Activated T-helper 2 cell treated with anti-CD3 and anti-CD28 coated beads, Interferon-gamma antibody, Interleukin-2, Interleukin-4, amounts not matched to agents 10 μg/mL and 5 μg/mL and 100 μg/mL, durations not matched to agents 14 hours and 24 hours and 36 hours (primary cell): Measurements from ENCODE around the gene MOB3A. TPM values are rescaled to one million over a fixed set of nuclear protein-coding genes. Genes with fewer than 3 reads are reported as not detected.
"Not testable (repeated sequence)": the region's sequence is repeated elsewhere in the genome, so short reads cannot be mapped to it uniquely, and the experiment has no call there.

Experiments used
- DNase-seq: peaks from one replicate; pipeline ENCODE4 v3.0.0; 2021; ENCODE audit warnings: low spot score
- H3K27ac Mint-ChIP-seq: one replicate; pipeline ENCODE4 v1.8.0; 2021; ENCODE audit warnings: mixed read lengths
- H3K27me3 Mint-ChIP-seq: one replicate; pipeline ENCODE4 v1.8.0; 2021; ENCODE audit warnings: low read depth, mixed read lengths
- H3K36me3 Mint-ChIP-seq: one replicate; pipeline ENCODE4 v1.8.0; 2021; ENCODE audit warnings: low read depth, mixed read lengths
- H3K4me1 Mint-ChIP-seq: one replicate; pipeline ENCODE4 v1.8.0; 2021; ENCODE audit warnings: low read depth, mixed read lengths
- H3K4me3 Mint-ChIP-seq: one replicate; pipeline ENCODE4 v1.8.0; 2021; ENCODE audit warnings: low read depth, mild to moderate bottlenecking, moderate library complexity, mixed read lengths
- H3K9me3 Mint-ChIP-seq: one replicate; pipeline ENCODE4 v1.8.0; 2021; ENCODE audit warnings: mixed read lengths
- intact Hi-C: fragments of 100-400 bp; cut with micrococcal nuclease; formaldehyde crosslinking; loops from one replicate; pipeline ENCODE4 v1.15.1; 2023
- total RNA-seq: library from RNA; stranded (reverse); gene quantifications from 2 replicates; pipeline ENCODE4 v1.2.3, GENCODE V29; 2022

The MOB3A gene
- total RNA-seq, 1 donor from 2014 or later: 175 TPM

DNA sequence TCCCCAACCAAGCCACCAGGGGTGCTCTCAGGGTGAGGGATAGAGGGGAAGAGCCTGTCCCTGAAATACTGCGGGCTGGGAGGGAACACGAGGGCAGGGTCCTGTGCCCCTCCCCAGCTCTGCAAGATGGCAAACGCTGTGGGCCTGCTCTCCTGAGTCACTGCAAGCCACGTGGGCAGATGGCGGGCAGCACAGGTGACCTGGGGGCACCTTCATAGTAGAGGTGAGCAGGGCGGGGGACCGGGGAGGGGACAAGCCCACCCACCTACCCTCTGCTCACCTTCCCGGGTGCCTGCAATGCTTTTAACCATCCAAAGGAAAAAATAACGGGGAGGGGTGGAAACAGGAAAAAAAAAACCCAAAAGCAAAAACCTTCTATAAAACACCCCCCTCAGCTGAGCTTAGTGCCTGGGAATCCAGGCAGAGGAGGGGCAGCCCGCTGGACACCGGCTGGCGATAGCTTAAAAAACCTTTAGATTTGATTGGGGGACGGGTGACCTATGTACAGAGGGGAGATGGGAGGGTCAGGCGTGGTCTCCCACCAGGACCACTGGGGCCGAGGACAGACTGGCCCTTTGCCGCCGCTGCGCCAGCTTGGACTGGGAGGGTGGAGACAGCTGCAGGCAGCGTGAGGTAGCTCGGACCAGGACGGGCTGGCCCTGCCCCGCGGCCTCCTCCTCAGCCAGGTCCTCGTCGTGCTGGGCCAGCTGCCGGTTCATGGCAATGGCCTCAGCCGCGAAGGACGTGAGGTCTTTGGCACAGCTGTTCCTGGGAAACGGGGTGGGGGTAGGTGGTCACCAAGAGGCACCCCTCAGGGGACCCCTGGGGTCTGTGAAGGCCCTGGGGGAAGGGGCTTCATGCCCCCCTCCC lies 56.8 kb downstream of the MOB3A start:
- H3K4me3 Mint-ChIP-seq: no peak overlapping the region
- H3K9me3 Mint-ChIP-seq: no peaks in the 10 kb centered on the region
- no peak for DNase-seq
- no peaks in the 10 kb centered on the region for H3K4me1 Mint-ChIP-seq
- intact Hi-C loops: no loop called here
- peak overlapping the region; percentile 55 for H3K27ac Mint-ChIP-seq
- H3K36me3 Mint-ChIP-seq: peaks cover 29% of the 10 kb centered on the region
- no peaks in the 10 kb centered on the region for H3K27me3 Mint-ChIP-seq

- no peak overlapping the region for H3K4me3 Mint-ChIP-seq
- H3K27me3 Mint-ChIP-seq: no peaks in the 10 kb centered on the region
- H3K4me1 Mint-ChIP-seq: no peaks in the 10 kb centered on the region
- DNase-seq: no peak
- intact Hi-C loops: no loop called here
- H3K27ac Mint-ChIP-seq: no peak overlapping the region
- no peaks in the 10 kb centered on the region for H3K9me3 Mint-ChIP-seq
- H3K36me3 Mint-ChIP-seq: peaks cover 27% of the 10 kb centered on the region
Measured at GRCh38 chr19:2038284-2039088, 57.6 kb downstream of the MOB3A start.

- no peak for DNase-seq
- Mint-ChIP-seq H3K36me3 (peaks cover 24% of the 10 kb centered on the region), H3K9me3 (no peaks in the 10 kb centered on the region)
Measured at GRCh38 chr19:2037651-2038255, 58.4 kb downstream of the MOB3A start.

DNA sequence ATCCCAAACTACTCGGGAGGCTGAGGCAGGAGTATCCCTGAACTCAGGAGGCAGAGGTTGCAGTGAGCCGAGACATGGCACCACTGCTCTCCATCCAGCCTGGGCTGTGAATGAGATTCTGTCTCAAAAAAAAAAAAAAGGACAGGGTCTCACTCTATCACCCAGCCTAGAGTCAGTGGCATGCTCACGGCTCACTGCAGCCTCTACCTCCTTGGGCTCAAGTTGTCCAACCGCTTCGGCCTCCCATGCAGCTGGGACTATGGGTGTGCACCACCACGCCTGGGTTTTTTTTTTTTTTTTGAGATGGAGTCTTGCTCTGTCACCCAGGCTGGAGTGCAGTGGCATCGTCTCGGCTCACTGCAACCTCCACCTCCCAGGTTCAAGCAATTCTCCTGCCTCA lies 59.7 kb downstream of the MOB3A start:
- Mint-ChIP-seq H3K27me3 (no peaks in the 10 kb centered on the region), H3K36me3 (peaks cover 22% of the 10 kb centered on the region), H3K27ac (no peak overlapping the region), H3K4me3 (no peak overlapping the region), H3K9me3 (no peaks in the 10 kb centered on the region), H3K4me1 (peaks cover 12% of the 10 kb centered on the region)
- no peak for DNase-seq
- intact Hi-C loops: no loop called here

More at GRCh38 chr19:2037651-2038255, 58.4 kb downstream of the MOB3A start:
- intact Hi-C loops: no loop called here
- H3K4me3 Mint-ChIP-seq: no peak overlapping the region
- peak overlapping the region; percentile 7 for H3K27ac Mint-ChIP-seq
- peaks cover 4% of the 10 kb centered on the region for H3K4me1 Mint-ChIP-seq
- no peaks in the 10 kb centered on the region for H3K27me3 Mint-ChIP-seq

- no peaks in the 10 kb centered on the region for H3K27me3 Mint-ChIP-seq
- no peak overlapping the region for H3K4me3 Mint-ChIP-seq
- peaks cover 12% of the 10 kb centered on the region for H3K4me1 Mint-ChIP-seq
- DNase-seq: no peak
- no peaks in the 10 kb centered on the region for H3K9me3 Mint-ChIP-seq
- intact Hi-C loops: no loop called here
- no peak overlapping the region for H3K27ac Mint-ChIP-seq
- peaks cover 17% of the 10 kb centered on the region for H3K36me3 Mint-ChIP-seq
Measured at GRCh38 chr19:2035590-2035991, 60.5 kb downstream of the MOB3A start.

GRCh38 chr19:2034729-2035589 lies 61.2 kb downstream of the MOB3A start:
- intact Hi-C loops: no loop called here
- no peaks in the 10 kb centered on the region for H3K27me3 Mint-ChIP-seq
- H3K4me1 Mint-ChIP-seq: peaks cover 12% of the 10 kb centered on the region
- H3K27ac Mint-ChIP-seq: no peak overlapping the region
- peak; percentile 55 for DNase-seq
- no peak overlapping the region for H3K4me3 Mint-ChIP-seq
- peaks cover 12% of the 10 kb centered on the region for H3K36me3 Mint-ChIP-seq
- no peaks in the 10 kb centered on the region for H3K9me3 Mint-ChIP-seq

DNA sequence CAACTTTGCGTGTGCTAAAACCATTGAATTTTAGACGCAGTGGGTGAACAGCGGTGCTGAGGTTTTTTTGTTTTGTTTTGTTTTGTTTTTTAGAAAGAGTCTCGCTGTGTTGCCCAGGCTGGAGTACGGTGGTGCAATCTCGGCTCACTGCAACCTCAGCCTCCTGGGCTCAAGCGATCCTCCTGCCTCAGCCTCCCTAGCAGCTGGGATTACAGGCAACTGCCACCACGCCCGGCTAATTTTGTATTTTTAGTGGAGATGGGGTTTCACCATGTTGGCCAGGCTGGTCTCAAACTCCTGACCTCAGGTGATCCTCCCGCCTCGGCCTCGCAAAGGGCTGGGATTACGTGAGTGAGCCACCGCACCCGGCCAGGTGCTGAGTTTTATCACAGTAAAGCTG lies 61.9 kb downstream of the MOB3A start:
- intact Hi-C loops, H3K4me3 Mint-ChIP-seq: not testable (repeated sequence)

GRCh38 chr19:2033825-2034159 lies 62.3 kb downstream of the MOB3A start:
- peaks cover 5% of the 10 kb centered on the region for H3K36me3 Mint-ChIP-seq
- no peaks in the 10 kb centered on the region for H3K9me3 Mint-ChIP-seq
- H3K27ac Mint-ChIP-seq: no peak overlapping the region
- no peak overlapping the region for H3K4me3 Mint-ChIP-seq
- intact Hi-C loops: no loop called here
- H3K27me3 Mint-ChIP-seq: no peaks in the 10 kb centered on the region
- H3K4me1 Mint-ChIP-seq: peaks cover 12% of the 10 kb centered on the region
- DNase-seq: no peak

More for the DNA sequence above, 61.9 kb downstream of the MOB3A start:
- H3K36me3 Mint-ChIP-seq, H3K27me3 Mint-ChIP-seq, H3K9me3 Mint-ChIP-seq, DNase-seq, H3K27ac Mint-ChIP-seq: not testable (repeated sequence)
- peaks cover 12% of the 10 kb centered on the region for H3K4me1 Mint-ChIP-seq

DNA sequence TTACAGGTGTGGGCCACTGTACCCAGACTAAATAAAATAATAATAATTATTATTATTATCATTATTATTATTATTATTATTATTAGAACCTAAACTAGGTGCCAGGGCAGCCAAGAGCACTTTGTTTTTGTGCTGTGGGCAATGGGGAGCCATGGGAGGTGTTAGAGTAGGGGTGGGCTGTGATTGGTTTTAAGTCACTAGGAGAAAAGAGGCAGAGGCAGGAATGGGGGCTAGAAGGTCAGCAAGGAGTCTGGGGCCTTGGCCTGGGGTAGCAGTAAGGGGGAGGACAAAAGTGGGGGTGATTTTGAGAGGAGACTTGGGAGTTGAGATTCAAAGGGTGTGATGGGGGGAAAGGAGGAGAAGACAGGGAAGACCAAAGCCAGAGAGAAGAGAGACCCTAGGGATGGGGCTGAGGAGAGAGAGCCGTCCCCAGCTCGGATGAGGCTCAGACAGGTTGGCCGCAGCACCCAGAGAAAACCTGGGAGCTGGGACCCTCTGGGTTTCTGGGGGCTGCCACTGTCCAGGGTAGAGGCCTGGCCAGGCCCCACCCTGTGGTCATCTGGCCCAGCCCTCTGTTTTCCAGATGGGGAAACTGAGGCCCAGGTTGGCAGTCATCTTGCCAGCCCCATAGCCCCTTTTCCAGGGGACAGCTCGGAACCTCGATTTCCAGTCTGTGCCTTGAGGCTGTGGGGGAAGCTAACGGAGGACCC lies 62.9 kb downstream of the MOB3A start:
- peaks cover 12% of the 10 kb centered on the region for H3K4me1 Mint-ChIP-seq

GRCh38 chr19:2032296-2032941 lies 63.7 kb downstream of the MOB3A start:
- Mint-ChIP-seq H3K36me3 (no peaks in the 10 kb centered on the region), H3K4me1 (peaks cover 12% of the 10 kb centered on the region), H3K9me3 (no peaks in the 10 kb centered on the region), H3K27me3 (no peaks in the 10 kb centered on the region), H3K27ac (peak overlapping the region; percentile 34), H3K4me3 (peak overlapping the region; percentile 27)
- DNase-seq: no peak
- intact Hi-C loops: no loop called here

More for the DNA sequence above, 62.9 kb downstream of the MOB3A start:
- DNase-seq: no peak
- Mint-ChIP-seq H3K36me3 (peaks cover 5% of the 10 kb centered on the region), H3K4me3 (no peak overlapping the region), H3K27me3 (no peaks in the 10 kb centered on the region), H3K27ac (no peak overlapping the region), H3K9me3 (no peaks in the 10 kb centered on the region)
- intact Hi-C loops: no loop called here

GRCh38 chr19:2027361-2027760 lies 68.8 kb downstream of the MOB3A start:
- intact Hi-C loops: no loop called here

More at GRCh38 chr19:2027361-2027760, 68.8 kb downstream of the MOB3A start:
- no peaks in the 10 kb centered on the region for H3K36me3 Mint-ChIP-seq
- no peak for DNase-seq
- no peak overlapping the region for H3K4me3 Mint-ChIP-seq
- H3K27ac Mint-ChIP-seq: no peak overlapping the region
- H3K4me1 Mint-ChIP-seq: peaks cover 7% of the 10 kb centered on the region
- H3K9me3 Mint-ChIP-seq: peaks cover 10% of the 10 kb centered on the region
- H3K27me3 Mint-ChIP-seq: peaks cover 2% of the 10 kb centered on the region
